SIG-M5 treated with dmso at 0.1 percent for 504 hours (cell line): ENCODE data around the gene EIF1.
"Not testable (repeated sequence)": the region's sequence is repeated elsewhere in the genome, so short reads cannot be mapped to it uniquely, and the experiment has no call there.

ENCODE experiments used
- DNase-seq: peaks from one replicate; lab custom pipeline; 2025; ENCODE audit not compliant: unreplicated experiment; lab: John Stamatoyannopoulos, UW

The EIF1 gene

DNA sequence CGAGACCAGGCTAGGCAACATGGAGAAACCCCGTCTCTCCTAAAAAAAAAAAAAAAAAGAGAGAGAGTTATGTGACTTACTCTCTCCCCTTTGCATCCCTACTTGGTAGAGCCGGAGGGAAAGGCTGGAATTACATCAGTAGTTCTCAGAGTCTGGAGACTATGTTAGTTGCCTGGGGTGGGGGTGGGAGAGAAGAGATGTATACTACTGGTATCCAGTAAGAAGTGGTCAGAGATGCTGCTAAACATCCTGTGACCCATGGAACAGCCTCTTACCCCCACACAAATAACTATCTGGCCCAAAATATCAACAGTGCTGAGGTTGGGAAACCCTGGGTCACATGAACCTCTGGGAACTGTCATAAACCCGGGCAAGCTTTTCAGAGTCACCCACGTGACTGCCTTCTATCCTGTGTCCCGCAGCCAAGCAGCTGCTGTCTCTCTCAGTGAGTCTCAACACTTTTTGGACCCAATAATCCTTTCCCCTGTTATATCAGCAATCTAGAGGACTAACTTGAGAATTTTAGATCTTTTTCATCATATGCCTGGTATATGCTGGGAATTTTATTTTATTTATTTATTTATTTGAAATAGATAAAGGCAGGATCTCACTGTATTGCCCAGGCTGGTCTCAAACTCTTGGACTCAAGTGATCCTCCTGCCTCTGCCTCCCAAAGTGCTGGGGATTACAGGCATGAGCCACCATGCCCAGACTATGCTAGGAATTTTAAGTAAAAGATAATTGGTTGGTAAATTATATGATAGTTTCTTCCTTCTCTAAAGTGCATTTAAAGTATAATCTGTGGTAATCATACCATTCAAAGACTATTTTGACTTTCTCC lies 8.7 kb downstream of the EIF1 start:
- DNase-seq = peak; percentile 84

DNA sequence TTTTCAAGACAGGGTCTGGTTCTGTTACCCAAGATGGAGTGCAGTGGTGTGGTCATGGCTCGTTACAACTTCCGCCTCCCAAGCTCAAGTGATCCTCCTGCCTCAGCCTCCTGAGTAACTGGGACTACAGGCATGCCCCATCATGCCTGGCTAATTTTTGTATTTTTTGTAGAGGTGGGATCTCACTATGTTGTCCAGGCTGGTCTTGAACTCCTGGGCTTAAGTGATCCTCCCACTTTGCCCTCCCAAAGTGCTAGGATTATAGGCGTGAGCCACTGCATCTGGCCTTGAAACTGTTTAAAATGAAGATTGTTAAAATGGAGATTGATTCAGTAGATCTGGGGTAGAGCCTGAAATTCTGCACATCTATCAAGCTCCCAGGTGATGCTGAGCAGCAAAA lies 12.2 kb downstream of the EIF1 start:
- DNase-seq = not testable (repeated sequence)

DNA sequence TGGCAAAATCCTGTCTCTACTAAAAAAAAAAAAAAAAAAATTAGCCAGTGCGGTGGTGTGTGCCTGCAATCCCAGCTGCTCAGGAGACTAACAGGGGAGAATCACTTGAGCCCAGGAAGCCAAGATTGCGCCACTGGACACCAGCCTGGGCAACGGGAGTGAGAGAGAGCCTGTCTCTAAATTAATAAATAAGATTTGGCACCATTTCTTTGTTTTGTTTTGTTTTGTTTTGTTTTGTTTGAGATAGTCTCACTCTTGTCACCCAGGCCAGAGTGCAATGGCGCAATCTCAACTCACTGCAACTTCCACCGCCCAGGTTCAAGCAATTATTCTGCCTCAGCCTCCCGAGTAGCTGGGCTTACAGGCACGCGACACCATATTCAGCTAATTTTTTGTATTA lies 14.0 kb downstream of the EIF1 start:
- DNase-seq = no peak

DNA sequence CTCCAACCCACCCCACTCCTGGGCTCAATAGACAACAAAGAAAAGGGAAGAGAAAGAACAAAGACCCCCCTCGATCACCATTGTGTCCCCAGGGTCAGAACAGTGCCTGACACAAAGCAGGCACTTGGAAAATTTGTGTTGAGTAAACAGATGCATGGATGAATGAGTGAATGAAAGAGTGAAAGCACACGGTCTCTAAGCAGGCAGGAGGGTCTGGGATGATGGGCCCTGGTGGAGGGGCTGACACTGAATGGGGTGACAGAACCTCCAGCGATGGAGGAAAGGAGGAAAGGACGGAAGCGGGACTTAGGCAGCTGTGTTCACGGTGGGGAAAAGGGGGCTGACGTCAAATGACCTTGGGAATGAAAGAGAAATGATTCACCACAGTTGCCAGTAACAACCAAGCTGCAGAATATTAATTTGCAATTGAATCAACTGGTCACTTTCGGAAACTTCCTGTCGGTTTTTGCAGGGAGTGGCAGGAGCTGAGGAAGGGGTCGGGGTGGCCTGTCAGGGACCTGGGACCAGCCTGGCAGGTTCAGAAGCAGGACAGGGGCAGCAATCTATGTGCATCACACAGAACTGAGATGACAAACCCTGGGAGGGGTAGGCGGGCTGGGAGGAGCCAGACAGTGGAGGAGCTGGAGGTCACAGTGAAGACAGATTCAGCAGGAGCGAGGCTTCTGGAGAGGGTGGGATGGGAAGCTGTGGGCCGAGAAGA lies 16.7 kb downstream of the EIF1 start:
- no peak for DNase-seq

DNA sequence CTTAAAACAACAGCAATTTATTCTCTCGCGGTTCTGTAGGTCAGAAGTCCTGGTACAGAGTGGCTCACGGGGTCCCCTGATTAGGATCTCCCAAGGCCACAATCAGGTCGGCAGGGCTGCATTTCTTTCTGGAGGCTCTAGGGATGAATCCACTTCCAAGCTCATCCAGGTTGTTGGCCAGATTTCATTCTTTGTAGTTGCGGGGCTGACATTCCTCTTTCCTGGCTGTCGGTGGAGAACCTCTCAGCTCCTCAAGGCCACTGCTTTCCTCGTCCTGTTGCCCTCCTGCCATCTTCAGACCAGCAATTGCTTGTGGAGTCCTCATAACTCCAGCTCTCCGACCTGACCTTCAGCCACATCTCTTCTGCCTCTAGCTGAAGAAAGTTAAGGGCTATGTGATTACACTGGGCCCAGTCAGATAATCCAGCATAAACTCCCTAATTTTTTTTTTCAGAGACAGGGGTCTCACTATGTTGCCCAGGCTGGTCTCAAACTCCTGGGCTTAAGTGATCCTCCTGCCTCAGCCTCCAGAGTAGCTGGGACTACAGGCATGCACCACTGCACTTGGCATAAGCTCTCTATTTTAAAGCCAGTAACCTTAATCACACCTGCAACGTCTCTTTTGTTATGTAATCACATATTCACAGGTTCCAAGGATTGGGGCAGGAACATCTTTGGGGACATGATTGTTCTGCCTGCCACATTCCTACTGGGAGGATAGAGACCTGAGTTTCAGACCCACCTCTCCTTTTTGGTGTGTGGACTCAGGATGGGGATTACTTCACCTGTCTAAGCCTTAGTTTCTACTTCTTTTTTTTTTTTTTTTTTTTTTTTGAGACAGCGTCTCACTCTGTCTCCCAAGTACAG lies 19.4 kb downstream of the EIF1 start:
- no peak for DNase-seq

DNA sequence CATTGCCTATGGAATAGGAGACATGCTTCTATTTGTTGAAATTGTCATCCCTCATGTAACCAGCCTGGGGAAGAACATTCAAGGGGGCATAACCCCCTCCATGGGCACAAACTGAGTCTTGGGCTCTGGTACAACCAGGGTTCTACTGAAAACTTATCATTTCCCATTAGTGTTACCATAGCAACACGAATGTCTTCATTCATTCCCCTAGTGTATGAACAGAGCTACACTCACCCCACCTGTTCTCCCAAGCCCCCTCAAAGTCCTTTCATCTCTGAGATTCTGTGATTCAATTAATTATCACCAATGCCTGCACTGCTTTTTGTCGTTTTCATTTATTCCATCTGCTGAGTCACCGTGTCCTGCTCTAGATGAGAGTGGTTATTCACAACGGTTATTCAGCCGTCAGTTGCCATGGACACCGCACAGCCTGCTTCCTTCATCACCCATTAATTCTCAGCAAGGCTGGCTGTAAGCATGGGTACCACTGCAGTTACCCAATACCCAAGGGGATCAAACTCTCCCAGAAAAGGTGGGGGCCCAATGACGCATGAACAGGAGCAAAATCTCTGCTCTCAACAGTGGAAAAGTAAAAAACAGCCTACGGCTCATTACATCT lies 21.9 kb downstream of the EIF1 start:
- no peak for DNase-seq

DNA sequence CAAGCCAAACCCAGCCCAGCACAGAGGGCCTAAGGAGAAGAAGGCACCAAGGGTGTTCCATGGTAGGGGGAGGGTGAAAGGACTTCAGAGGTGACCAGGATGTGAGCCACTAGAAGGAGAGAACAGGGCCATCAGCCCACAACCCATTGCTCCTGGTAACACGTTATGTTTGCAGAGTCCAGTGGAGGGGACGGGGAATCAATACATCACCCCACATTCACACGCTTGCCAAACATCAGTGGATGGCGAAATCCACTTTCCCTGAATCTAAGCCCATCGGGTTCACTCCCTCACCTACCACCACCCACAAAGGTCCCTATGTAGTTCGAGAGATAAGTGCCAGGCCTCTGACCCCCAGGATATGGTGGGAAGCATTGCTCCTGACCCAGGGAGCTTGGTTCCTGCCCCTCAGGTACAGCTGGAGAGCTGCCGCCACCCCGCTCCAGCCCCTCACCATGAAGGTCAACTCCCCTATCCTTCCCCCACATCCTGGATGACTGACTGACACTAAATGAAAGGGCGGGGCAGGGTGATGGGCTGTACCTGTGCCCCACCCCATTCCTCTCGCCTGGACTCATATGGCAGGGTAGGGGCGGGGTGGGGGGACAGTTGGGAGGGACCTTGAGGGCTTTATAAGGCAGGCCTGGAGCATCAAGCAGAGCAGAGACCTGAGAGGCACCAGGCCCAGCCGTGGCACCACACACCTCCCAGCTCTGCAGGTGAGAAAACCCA lies 23.1 kb downstream of the EIF1 start, which contains the start of gene GAST:
TSS of gene GAST (plus strand) at position 663 of the 732 bp plus-strand sequence. CDS start 3,106 bp downstream, outside the sequence.
- DNase-seq = no peak

DNA sequence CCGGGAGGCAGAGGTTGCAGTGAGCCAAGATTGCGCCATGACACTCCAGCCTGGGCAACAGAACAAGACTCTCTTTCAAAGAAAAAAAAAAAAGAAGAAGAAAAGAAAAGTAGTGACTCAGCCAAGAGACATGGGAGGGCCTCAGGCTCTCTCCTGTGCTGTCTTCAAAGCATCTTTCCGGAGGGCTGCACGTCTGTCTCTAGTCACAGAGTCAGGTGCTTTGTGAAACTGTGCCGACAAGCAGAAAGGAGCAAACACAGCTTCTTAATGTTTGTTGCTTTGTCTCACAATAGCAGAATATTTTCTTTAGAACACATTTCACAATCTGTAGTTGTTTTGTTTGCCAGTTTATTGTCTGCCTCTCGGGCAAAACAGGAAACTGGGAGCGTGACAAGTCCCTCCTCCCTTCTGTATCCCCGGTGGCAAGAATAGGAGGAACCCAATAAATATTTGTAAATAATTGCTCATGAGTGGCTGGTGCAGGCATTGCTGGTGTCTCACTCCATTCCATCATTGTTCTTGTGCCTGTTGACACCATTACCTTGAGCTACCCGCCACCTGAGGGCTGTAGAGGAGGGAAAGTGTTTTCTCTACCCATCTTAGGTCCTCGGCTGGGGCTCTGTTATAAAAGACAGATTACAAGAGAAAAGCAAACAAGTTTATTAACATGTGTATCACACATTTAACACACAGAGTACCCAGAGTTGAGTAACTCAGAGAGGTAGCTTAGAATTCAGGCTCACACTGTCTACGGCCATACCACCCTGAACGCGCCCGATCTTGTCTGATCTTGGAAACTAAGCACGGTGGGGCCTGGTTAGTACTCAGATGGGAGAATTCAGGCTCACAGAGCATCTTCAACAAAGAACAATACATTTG lies 29.0 kb downstream of the EIF1 start:
- DNase-seq = peak; percentile 76

DNA sequence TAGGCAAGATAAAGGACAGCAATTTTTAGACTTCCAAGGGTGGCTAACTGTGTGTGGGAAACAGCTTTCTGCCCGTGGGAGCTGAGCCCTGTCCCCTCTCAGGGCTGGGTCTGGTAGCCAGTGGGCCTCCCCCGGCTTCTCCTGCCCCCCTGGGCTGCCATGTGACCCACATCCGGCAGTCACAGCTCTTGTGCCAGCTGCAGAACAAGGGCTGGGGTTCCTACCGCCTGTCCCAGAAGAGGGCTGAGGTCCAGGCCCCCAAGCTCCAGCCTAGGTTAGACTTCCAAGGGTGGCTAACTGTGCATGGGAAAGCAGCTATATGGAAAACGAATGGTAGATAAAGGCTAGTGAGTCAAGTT lies 29.6 kb downstream of the EIF1 start:
- no peak for DNase-seq

DNA sequence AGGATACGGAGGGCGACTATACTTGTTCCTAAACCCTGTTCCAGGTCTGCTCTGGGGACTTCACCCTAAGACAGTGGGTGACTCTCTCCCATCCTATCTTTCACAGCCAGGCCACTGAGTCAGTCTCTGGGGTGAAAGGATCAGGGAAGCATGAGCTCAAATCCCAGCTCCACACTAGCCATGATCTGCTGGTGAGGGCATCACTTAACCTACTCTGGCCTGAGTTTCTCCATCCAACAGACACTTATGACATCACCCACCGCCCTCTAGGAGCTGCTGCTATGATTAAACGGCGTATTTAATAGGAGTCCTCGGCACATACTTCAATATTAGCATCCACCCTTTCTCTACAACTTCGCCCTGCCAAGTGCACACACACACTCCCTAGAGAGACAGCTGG lies 33.5 kb downstream of the EIF1 start:
- DNase-seq = no peak

DNA sequence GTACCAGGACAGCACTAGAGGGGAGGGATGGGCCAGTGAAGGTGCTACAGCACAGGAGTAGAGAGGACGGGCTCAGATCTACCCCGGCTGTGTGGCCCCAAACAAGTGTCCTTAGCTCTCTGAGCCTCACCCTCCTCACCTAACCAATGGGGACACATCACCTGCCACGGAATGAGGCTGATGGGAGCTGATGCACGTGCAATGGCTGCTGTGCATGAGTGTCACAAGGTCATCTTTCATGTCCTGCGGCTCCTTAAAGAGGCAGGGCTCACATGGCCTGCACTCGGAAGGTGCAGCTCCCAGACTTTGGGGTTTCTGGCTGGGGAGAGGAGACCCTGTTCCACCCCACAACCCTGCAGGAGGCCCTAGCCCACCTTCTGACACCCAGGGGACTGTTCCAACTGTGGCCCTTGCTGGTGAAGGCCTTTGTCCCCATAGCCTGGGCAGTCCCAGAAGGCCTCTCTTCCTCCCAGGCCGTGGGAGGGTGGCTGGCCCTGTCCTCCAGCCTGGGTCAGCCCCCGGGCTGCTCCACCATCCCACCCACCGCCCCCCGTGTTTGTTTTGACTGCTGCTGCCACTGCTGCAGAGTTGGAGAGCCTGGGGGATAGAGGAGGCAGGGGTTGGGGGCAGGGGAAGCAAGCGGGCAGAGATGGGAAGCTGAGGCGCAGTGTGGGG lies 35.3 kb downstream of the EIF1 start:
- no peak for DNase-seq

DNA sequence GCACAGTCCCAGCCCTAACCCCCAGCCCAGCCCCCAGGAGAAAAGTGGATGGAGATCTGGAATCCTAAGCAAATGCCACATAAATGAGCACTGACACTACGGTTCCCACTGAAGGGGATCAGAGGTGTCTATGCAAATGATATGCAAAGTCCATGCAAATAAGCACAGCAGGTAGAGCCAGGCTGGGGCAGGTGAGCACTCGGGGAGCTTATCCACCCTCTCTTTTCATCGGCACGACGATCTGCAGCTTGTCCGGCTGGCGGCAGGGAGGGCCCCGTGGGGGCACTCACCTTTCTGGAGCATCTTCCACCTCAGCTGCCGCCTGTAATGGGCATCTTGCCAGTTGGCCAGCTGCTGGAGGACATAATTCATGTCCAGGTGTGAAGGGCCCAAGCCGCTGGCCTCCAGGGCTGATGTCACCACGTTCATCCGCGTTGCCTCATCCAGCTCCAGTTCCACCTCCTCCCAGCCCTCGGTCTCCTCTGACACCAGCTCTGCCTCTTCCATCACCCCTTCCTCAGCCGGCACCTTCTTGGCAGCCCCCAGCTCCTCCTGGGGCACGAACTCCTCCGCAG lies 35.9 kb downstream of the EIF1 start:
- no peak for DNase-seq

DNA sequence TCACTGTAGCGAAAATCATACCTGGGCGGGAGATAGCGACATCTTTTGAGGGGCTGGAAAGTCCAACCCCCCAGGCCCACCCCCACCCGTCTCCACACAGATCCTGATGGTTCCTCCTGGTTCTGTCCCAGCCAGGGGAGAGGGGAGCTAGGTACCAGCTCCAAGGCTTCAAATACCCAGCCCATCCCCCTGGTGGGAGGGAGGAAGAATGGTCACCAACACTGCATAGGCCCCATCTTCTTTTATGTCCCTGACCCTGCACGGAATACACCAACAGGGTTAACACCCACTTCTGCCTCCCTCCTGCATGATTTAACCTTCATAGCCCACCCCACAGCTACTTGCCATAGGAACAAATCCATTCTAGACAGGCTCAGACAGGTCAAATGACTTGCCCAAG lies 36.4 kb downstream of the EIF1 start:
- DNase-seq = no peak

DNA sequence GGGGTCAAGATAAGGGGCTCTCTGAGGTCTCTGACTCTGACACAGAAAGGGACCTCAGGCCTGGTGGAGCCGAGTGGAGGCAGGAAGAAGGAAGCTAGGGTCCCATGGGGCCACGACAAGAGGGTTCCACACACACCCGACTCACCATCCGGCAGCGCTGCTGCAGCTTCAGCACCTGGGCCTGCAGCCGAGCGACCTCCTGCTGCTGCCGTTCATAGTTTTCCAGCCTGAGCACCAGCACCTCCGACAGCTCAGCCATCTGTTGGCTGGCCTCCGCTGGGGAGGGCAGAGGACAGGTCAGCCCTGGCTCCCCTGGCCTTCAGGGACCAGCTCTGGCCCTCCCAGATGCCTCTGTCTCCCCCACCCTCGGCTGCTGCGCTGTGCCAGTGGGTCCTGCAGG lies 39.4 kb downstream of the EIF1 start:
- DNase-seq = no peak

DNA sequence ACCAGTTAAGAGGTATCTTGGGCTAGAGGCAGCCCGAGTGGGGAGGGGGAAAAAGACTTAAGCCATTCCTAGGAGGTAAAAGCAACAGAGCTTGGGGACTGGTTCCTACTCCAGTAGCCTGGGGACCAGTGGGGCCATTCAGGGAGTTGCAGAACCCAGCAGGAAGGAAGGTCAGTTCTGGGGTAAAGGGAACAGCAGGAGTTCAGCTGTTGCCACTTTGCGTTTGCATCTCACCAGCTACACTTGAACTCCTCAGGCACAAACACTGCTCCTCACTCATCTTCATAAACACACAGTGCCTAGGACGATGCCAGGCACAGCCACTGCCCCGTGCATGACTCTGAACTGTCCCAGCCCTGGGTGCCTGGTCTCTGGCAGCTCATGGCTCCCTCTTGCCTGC lies 41.8 kb downstream of the EIF1 start:
- no peak for DNase-seq

DNA sequence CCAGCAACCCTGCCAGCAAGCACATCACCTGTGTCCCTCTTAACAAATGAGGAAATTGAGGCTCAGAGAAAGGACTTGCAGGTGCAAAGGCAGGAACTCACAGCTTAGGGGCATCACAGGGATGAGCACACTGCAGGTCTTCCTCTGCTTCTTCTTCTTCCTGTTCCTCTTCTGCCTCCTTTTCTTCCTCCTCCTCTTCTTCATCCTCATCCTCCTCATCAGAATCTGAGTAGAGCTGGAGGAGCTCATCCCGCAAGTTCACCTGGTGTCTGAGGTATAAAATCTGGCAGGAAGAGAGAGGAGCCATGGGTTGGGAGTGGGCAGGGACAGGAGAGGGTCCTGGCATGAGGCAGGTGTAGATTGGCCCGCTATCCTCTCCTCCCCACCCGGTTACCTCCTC lies 43.2 kb downstream of the EIF1 start:
- DNase-seq = no peak

DNA sequence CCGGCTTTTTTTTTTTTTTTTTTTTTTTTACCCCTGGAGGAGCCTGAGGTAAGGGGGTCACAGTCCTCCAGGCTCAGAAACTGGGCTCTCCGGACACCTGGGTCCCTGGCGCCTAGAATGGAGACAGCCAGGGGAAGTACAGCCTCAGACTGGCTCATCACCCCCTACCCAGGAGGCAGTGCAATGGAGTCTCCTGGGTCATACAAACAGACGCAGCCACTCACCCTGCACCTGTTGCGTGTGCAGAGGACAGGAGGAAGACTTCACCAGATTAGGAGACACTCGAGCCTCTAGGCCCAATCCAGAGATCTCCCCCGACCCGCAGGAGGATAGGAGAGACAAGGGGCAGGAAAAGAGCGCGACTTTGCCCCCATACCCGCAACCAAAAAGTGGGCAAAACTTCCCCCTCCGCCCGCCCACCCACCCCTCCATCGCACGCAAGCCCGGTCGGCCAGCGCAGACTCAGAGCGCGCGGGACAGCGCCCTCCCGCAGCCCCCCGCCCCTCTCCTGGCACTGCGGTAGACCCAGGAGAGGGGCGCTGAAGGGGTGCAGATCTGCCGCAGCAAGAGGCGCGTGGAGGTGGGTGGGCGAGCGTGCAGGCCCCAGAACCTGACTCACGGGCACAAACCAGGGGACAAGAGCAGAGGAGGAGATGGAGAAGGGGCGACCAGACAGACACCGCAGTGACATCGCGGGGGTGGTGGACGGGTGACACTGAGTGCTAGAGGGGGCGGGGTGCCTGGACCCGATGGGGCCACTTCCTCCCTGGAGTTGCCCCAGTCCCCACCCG lies 44.9 kb downstream of the EIF1 start:
- DNase-seq = no peak
